GM18511 (cell line): ENCODE data around the gene IMPA2.
"Not testable (repeated sequence)": the region's sequence is repeated elsewhere in the genome, so short reads cannot be mapped to it uniquely, and the experiment has no call there.

Experiments used
- ATAC-seq: cut with Tn5 transposase; IDR thresholded peaks from one replicate; pipeline ENCODE4 v1.9.1; 2021; ENCODE audit warnings: mild to moderate bottlenecking, moderate library complexity; ENCODE audit not compliant: unreplicated experiment

Gene IMPA2

DNA sequence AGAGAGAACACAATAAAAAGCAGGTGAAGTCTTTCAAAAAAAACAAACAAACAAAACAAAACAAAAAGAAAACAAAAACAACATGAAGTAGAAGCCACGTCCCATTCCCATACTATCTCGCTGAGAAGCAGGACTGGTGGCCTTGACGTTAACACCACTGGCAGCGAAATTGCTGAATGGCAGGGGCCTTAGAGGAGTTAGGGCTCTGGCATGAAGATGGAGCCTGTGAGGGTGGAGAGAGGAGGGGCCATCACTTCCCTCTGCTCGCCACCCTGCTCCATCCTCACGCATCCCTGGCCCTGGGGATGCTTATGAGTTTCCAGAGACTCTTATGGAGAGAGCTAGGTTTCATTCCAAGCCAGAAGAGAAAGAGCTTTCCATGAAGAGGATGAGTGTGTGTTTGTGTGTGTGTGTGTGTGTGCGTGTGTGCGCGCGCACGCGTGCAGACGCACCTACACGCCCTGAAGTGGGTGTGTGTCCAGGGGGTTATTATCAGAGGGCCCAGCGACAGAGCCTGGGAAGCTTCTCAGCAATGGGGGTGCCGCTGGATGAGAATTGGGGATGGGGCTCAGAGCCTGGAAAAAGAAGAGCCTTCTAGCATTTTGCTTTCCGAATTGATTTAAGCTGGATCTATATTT is 20.4 kb upstream of the IMPA2 start:
- no peak for ATAC-seq

- ATAC-seq: no peak
These were observed 18.7 kb upstream of the IMPA2 start for GRCh38 chr18:11962597-11962996.

DNA sequence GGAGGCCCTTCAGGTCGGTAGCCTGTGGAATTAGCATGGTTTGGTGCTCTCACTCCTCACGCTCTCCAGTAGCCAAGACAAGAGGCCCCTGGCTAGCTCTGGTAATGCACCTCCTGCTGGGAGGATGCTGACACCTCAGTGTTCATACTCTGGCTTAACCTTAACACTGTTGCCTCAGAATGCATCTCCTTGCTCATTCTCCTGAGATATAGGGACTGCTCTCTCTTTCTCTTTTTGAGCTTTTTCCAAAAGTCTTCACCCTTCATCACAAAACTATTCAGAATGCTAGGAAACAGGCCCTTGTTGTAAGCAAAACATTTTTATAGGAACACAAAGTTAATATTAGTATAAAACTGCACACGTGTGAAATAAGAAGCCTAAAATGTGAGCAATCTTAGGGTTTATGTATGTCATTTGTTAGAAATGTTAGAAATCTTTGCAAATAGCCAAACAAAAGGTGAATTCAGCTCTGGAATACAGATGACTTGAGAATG is 17.3 kb upstream of the IMPA2 start:
- ATAC-seq: no peak

DNA sequence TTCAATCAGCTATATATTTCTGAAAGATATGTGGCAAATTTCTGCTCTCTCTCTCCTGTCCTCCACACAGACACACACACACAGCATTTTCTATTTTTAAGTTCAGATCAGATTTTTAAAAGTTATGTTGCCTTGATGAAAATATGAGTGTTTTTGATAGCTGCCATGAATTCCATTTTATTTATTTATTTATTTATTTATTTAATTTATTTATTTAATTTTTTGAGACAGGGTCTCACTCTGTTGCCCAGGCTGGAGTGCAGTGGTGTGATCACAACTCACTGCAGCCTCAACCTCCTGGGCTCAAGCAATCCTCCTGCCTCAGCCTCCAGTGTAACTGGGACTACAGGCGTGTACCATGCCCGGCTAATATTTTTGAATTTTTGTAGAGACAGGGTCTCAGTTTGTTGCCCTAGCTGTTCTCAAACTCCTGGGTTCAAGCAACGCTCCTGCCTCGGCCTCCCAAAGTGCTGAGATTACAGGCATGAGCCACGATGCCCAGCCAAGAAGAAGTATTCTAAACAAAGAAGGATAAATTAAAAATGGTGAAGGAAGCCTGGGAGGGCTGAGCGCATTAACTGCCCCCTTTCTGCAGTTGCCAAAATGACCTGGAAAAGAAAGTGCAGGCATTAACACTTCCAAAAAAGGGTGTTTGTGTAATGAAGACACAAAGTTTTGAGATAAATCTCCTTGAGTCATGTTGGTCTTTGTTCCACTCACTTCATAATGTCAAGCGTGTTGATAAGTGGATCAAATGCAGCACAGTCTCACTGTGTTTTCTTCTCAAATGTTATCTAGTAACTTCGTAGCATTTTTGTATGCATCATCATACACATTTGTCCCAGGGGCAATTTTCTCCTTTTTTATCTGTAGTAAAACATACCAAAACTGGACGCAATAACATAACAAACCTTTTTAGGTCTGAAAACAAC is 11.1 kb upstream of the IMPA2 start:
- no peak for ATAC-seq

GRCh38 chr18:11970836-11971226 is 10.5 kb upstream of the IMPA2 start:
- ATAC-seq: not testable (repeated sequence)

DNA sequence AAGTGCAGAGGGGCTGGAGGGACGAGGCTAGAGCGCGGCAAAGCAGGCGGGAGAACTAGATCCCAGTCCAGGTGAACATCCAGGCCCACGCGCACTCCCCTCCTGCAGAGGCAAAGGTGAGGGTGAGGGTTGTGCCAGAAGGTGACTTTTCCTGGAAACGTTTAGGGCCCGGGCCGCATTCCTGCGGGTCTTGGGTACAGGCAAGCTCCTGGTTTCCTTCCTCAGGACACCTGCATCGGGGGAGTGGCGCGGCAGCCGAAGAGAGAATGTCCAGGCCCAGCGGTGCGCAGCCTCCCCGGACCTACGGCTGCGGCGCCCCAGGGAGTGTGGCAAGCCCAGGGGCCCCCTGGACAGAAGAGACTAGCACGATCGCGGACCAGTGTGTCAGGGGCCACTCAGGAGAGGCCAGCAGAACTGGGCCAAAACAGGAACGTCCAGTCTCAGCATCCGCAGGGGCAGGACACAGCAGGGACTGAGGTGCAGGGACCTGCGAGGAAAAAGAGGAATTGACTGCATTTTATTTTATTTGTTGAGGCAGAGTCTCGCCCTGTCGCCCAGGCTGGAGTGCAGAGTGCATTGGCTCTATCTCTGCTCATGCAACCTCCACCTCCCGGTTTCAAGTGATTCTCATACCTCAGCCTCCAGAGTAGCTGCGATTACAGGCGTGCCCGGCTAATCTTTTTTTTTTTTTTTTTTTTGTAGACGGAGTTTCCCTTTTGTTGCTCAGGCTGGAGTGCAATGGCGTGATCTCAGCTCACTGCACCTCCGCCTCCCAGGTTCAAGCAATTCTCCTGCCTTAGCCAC is 8.7 kb upstream of the IMPA2 start:
- no peak for ATAC-seq

GRCh38 chr18:11974741-11975325 is 6.5 kb upstream of the IMPA2 start:
- no peak for ATAC-seq

DNA sequence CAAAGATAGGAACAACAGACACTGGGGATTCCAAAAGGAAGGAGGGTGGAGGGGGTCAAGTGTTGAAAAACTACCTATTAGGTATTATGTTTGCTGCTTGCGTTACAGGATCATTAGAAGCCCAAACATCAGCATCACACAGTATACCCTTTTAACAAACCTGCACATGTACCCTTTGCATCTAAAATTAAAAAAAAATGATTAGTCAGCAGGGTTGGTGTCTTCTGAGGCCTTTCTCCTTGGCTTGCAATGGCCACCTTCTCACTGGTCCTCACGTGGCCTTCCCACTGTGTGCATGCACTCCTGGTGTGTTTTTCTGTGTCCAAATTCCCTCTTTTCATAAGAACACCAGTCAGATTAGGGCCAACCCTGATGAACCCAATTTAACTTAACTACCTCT is 5.6 kb upstream of the IMPA2 start:
- ATAC-seq: no peak

GRCh38 chr18:11976315-11977152 is 4.8 kb upstream of the IMPA2 start:
- no peak for ATAC-seq

DNA sequence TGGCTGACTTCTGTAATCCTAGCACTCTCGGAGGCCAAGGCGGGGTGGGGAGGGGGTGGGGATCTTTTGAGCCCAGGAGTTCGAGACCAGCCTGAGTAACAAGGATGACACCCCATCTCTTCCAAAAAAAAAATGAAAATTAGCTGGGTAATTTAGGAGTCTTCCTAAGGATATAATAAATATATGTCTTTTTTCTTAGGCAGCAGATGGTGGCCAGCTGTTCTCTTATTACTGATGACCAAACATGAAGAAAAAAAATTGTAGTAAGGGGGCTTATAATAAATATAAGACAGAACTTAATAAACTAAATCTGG is 4.2 kb upstream of the IMPA2 start:
- ATAC-seq: no peak

- ATAC-seq: no peak
These were observed 2.4 kb upstream of the IMPA2 start for GRCh38 chr18:11978956-11979355.

DNA sequence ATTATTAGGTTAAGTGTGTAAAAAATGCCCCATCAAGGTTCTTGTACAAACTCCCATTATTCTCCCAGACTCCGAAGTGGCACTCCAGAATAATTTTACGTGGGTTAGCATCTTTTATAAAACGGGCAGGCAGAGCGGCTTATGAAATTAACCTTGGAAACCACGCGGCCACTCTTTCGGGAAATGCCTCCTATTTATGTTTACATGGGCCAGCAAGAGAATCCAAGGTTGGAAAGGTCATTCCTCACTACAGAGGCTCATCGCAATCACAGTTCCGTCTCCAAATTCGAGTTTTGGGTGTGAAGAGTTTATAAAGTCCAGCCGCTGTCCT is 1.2 kb upstream of the IMPA2 start:
- ATAC-seq: no peak

GRCh38 chr18:11980494-11981191 is 664 bp upstream of the IMPA2 start:
- peak; percentile 87 for ATAC-seq

DNA sequence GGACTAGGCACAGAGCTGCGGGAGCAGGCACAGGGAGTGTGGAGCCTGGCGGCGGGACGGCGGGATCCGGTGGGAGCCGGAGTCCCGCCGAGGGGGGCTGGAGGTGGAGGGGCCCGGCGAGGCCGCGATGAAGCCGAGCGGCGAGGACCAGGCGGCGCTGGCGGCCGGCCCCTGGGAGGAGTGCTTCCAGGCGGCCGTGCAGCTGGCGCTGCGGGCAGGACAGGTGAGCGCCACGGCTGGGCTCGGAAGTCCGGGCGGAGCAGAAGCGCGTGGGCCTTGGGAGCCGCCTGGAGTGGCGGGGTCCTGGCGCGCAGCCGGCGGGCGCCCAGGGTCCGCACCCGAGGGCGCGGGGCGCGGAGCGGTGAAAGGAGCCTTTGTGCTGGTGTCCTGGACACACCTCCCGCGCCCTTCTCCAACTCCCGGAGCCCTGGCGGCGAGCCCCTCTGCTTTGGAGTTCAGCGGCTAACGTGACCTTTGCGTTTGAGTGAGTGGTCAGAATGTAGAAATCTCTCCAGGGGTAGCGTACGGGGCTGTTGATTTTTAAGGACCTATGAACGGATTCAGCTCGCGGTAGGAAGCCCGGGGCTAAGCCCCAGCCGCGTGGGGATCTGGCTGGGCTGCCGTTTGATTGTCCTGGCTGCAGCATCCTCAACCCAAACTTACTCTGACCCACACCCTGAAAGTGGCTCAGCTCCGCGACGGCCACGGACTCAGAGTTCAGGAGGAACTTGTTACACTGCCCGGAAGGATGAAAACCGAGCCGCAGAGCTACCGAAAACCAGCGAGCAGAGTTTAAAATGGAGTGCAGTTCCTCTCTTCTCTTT is 448 bp downstream of the IMPA2 start:
- peak; percentile 28 for ATAC-seq

DNA sequence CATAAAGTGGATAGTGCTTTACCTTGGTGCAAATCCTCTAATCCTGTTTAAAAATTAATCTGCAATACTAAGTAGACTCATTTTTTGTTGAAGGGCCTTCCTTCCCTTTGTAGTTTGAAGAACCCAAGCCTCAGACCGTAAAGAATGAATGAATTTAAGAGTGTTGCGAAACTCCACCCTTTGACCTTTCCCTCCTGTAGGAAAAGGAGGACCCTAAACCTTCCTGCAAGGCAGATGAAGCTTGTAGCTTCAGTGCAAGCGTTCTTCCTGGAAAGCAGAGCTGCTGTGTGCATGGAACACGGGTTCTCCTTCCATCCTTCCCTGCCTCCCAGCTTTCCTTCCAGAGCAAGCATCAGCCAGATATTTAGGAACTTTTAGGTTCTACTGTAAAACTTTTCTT is 1.7 kb downstream of the IMPA2 start:
- no peak for ATAC-seq

GRCh38 chr18:11983592-11983991 is 2.3 kb downstream of the IMPA2 start:
- ATAC-seq: no peak

GRCh38 chr18:11984091-11984490 is 2.8 kb downstream of the IMPA2 start:
- ATAC-seq: no peak

DNA sequence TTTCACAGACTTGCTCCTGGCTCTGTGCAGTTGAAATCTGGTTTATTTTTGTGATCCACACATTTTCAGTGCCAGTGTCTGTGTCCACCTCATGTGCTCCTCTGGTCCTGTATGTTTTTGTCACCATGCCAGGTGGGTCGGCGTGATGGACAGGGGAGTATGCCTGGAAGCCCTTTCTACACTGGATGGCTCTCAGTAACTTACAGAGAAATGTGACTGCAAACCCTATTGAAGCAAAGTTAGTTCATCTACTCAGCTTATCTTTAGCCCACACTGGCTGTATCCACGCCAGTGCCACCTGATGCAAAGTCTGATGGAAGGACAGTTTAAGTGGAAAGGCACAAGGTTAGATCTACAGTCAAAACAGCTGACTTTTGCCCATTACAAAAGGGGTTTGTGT is 4.3 kb downstream of the IMPA2 start:
- ATAC-seq: no peak

GRCh38 chr18:11986061-11986460 is 4.8 kb downstream of the IMPA2 start:
- ATAC-seq: no peak
